ENCODE results near the gene RNF144A. TPM values are rescaled to one million over a fixed set of nuclear protein-coding genes. Genes with fewer than 3 reads are reported as not detected.

Gene RNF144A
- total and polyA plus RNA-seq, 2 of the 13 experiments (the other 11 are each of a cell fraction or from before 2014, with no cell fraction given): 13.9 to 16.5 TPM

GRCh38 chr2:7084601-7085000 is 167.4 kb downstream of the RNF144A start (continued):
- TF ChIP-seq DZIP1 (CRISPR knock-in tag; IDR thresholded peaks at IDR 0.05) (no peak), ZMYM2 (CRISPR knock-in tag; IDR thresholded peaks at IDR 0.05) (no peak)

- no peaks in the 10 kb centered on the region for H3K79me2 ChIP-seq (ENCODE audit: insufficient read depth, low read length)
- 0 out of 2 replicates have a peak, but pooled peaks cover 1% of the 10 kb centered on the region for H3K4me1 ChIP-seq (ENCODE audit: insufficient read depth, low read length)
- H3K9me3 ChIP-seq (ENCODE audit: low read length): no peaks in the 10 kb centered on the region
- in situ Hi-C loops (cut with HindIII; ENCODE audit: extremely low pct_ligation_motif_present, low pct_unique_long_range_greater_than_20kb) (no loop called here), intact Hi-C loops (cut with micrococcal nuclease; ENCODE audit: unreplicated experiment) (no loop called here)
- DNase-seq (ENCODE audit: low spot score) (no peak), ATAC-seq (no peak), FAIRE-seq (no peak)
- no peak for TF ChIP-seq ZNF414 (CRISPR knock-in tag; IDR thresholded peaks at IDR 0.05)
- TF ChIP-seq NFATC3 (CRISPR knock-in tag; IDR thresholded peaks at IDR 0.05): no peak
- no peak for TF ChIP-seq JARID2 (CRISPR knock-in tag; IDR thresholded peaks at IDR 0.05; ENCODE audit: insufficient replicate concordance)
- H2AFZ ChIP-seq (ENCODE audit: low read length): no peak overlapping the region
- H3K4me2 ChIP-seq (ENCODE audit: low read depth, low read length): no peak overlapping the region
- no peak overlapping the region for H3K4me3 ChIP-seq (replicated peaks in 1 of 3; ENCODE audit: insufficient read depth in 1 of 3, low read depth in 2 of 3, low read length in 3 of 3)
- no peaks in the 10 kb centered on the region for H4K20me1 ChIP-seq (ENCODE audit: insufficient read depth, low read length)
- no peak overlapping the region for H3K9ac ChIP-seq (ENCODE audit: insufficient read depth, low read depth, low read length)
- POLR2A ChIA-PET: no interaction called here
- H3K36me3 ChIP-seq (replicated peaks in 1 of 2; ENCODE audit: control insufficient read depth in 1 of 2, insufficient read depth in 2 of 2, low read length in 2 of 2): no peaks in the 10 kb centered on the region
- WGBS (ENCODE audit: low lambda C conversion rate): 84% methylated on average over 16 of the region's 16 CpGs
- H3K27me3 ChIP-seq (ENCODE audit: control insufficient read depth in 1 of 2, insufficient read depth in 2 of 2, low read length in 2 of 2): no peaks in the 10 kb centered on the region
- H3K27ac ChIP-seq (ENCODE audit: extremely low read length, insufficient read depth, low read length): no peak overlapping the region
- CTCF ChIA-PET (ENCODE audit: low intra/inter-chr PET ratio, low total read pairs): no interaction called here
- BruUV-seq (replicated peaks): no TSS peak
These were observed 172.1 kb downstream of the RNF144A start for GRCh38 chr2:7089284-7089683.

Data from HepG2 (cell line).